ENCODE data around the gene HIRA.

Gene HIRA

DNA sequence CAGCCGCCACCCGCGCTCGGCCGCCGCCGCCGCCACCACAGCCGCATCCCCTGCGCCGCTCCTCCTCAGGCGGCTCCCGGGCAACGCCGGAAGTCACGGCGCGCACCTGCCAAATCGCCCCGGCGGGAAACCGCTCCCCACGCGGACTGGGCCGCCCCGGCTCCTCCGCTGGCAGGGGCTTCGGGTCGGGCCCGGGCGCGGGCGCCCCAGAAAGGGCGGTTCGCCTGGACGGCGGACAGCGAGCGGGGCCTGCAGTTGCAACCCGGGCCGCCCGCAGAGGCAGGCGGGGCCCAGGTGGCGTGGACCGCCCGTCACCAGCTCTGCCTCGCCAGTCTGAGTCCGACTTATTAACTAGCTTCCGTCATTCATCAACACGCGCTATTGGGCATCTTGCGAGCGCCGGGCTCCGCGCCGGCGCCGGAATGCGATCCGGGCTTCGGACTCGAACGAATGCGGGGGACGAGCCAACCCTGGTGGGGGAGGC is at the start of gene HIRA:
TSS of gene HIRA (minus strand) at position 85 of the 484 bp plus-strand sequence. CDS start 257 bp downstream, outside the sequence.
- DNase-seq (ENCODE audit: low read depth): peak; percentile 82

DNA sequence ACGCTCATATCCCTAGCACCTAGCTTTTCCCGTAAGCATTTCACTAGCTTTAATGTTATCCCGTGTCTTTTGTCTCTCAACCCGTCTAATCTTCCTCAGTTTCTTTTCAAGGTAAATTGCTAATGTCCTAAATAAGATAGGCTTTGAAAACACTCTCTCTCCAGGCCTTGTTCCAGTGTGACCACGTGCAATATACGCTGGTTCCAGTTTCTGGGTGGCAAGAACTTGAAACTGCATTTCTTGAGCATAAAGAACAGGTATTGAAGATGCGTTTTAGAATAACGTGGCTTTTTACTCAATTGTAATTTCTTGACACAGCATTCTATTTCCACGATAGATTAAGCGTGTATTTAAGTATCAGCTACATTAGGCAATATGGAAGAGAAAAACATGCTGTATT is 49.3 kb upstream of the HIRA start:
- DNase-seq (ENCODE audit: low read depth): no peak

DNA sequence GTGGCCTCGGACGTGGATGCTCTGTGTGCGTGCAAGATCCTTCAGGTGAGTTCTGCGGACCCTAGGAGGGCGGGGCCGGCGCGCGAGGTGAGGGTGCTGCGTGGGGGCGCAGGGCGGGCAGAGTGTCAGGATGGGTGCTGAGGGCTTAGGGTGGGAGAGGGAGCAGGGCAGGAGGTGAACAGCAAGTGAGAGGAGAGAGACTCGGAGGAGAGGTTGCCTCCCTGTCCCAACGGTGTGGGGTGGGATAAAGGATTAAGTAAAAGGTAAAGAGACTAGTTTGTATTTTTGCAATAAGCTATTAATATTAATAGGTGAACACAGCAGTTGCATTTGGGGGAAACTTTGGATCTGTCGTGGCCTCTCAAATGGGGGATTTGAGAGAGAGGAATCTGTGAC is 48.6 kb upstream of the HIRA start:
- no peak for DNase-seq (ENCODE audit: low read depth)

GRCh38 chr22:19479355-19480172 is 48.0 kb upstream of the HIRA start, which contains the start of gene CDC45:
TSS of gene CDC45 (plus strand) at chr22:19479920. CDS start at chr22:19479969, 49 bp downstream.
- peak; percentile 99 for DNase-seq (ENCODE audit: low read depth)

DNA sequence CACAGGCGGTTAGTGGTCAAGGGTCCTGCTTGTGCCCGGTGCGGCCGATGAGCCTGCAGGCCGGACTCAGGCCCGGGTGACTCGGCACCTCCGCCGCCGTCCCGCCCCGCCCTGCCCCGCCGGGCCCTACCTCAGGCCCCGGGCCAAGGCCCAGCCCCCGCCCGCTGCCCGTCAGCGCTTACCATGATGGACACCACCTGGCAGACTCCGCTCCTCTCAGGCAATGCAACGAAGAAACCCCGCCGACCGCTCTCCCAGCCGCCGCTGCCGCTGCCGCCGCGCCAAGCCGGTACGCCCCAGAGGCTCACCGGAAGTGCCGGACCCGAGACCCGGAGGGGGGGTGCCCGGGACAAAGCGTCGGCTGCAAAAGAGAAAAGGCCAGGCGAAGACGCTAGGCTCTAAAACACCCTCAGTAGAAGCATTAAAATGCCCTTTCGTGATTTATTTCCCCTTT is 47.4 kb upstream of the HIRA start, which contains the start of gene UFD1:
TSS of gene UFD1 (minus strand) at position 293 of the 454 bp plus-strand sequence. CDS start at position 185, 108 bp downstream.
- DNase-seq (ENCODE audit: low read depth): peak; percentile 83

DNA sequence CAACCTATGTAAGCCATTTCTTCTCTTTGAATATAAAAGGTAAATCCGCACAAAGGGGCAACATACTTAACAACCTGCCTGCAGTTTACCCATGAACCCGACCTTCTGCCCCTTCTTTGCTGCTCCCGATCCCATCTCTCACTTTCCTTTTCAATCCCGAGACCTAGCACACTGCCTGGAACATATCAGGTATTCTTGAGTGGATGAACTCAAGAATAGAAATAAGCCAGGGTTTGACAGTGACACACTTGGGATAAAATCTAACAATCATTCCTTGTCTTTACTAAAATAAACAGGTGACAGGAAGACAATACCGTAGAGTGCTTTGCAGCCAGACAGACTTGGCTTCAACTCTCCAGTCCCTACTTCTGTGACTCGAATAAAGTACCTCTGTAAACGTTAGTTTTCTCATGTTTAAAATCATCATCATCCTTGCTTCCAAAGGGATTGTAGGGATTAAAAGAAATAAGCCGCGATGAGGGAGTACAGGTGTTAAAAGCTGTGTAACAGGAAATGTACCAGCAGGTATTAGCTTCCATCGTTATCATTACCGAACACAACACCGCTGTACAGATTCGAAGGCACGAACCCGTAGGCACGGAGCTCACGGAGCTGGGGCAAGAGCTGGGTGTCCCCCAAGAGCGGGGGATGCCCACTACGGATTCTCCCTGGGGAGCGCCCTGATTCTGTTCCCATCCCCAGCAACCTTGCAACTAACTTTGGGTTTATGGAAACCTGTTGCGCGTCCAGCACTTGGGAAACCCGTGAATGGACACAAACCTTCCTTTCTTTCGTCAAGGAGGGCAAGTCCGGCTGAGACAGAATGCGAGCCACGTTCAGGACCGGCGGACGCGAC is 46.7 kb upstream of the HIRA start:
- DNase-seq (ENCODE audit: low read depth): peak; percentile 16

GRCh38 chr22:19477321-19478044 is 46.0 kb upstream of the HIRA start:
- no peak for DNase-seq (ENCODE audit: low read depth)

DNA sequence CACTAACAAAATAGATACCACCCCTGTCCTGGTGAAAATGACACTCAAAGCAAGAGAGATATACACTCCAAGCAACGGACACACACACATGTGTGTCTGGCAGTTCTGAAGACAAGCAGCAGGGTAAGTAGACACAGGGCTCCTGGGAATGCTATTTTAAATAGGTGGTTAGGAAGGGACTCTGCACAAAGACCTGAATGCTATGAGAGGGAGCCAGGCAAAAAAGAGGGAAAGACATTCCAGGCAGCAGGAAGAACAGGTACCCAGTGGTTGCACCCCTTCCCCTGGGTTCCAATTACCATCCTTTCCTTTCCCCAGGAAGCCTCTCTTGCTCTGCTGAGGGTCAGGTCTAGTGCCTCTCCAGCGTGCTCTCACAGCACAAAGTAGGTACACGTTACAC is 44.5 kb upstream of the HIRA start:
- no peak for DNase-seq (ENCODE audit: low read depth)

DNA sequence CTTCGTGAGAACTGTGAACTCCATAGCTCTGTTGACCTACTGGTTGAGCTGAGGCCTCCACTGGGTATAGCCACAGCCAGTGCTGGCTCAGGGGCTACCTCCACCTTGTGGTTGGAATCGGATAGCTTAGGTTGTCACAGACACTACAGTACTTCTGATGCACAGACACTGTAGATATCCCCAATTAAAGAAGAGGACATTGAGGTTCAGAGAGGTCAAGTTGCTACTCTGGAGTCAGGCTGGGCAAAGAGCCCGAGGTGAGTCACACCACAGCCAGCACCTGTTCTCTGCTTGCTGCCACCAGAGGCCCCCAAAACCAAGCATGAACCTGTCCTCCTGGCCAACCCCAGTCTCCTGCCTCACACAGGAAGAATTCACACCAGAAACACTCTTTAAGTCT is 42.0 kb upstream of the HIRA start:
- DNase-seq (ENCODE audit: low read depth): peak; percentile 28

DNA sequence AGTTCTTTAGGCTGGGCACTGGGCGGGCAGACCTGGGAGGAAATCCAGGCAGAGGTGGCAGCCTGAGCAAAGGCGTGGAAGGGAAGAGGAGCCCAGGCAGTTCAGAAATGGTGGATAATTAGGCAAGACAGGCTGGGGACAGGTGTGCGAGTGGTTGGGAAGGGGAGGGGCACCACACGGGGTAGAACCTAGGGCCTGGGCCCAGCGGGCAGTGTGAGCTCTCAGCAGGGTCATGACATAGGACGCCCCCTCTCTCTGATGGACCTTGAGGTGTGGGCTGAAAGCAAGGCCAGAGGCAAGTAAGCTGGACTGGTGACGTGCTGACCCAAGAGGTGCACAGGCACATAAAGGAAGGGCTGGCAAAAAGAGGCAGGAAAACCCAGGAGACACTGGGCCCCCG is 40.7 kb upstream of the HIRA start:
- DNase-seq (ENCODE audit: low read depth): no peak

- DNase-seq (ENCODE audit: low read depth): no peak
Observed at GRCh38 chr22:19471572-19471971, 40.0 kb upstream of the HIRA start.

GRCh38 chr22:19470010-19470409 is 38.5 kb upstream of the HIRA start:
- no peak for DNase-seq (ENCODE audit: low read depth)

- DNase-seq (ENCODE audit: low read depth): no peak
Observed at GRCh38 chr22:19469421-19469820, 37.9 kb upstream of the HIRA start.

DNA sequence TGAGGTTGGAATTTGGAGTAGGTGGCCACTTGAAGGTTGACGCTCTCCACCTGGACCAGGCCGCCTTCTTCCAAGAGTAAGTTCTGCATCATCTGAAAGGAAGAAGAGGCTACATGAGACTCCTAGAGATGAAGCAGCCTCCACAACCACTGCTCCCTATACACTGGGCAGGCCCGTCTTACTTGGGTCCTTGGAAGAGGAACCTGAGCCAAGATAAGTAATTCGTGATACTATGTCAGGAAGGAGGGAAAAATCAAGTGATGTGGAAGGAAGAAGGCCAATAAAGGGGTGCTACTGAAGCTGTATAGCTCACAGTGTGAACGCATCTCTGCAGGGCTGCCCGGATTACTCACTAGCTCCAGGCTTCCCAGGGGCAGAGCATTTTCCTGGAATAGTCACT is 36.4 kb upstream of the HIRA start:
- DNase-seq (ENCODE audit: low read depth): no peak

DNA sequence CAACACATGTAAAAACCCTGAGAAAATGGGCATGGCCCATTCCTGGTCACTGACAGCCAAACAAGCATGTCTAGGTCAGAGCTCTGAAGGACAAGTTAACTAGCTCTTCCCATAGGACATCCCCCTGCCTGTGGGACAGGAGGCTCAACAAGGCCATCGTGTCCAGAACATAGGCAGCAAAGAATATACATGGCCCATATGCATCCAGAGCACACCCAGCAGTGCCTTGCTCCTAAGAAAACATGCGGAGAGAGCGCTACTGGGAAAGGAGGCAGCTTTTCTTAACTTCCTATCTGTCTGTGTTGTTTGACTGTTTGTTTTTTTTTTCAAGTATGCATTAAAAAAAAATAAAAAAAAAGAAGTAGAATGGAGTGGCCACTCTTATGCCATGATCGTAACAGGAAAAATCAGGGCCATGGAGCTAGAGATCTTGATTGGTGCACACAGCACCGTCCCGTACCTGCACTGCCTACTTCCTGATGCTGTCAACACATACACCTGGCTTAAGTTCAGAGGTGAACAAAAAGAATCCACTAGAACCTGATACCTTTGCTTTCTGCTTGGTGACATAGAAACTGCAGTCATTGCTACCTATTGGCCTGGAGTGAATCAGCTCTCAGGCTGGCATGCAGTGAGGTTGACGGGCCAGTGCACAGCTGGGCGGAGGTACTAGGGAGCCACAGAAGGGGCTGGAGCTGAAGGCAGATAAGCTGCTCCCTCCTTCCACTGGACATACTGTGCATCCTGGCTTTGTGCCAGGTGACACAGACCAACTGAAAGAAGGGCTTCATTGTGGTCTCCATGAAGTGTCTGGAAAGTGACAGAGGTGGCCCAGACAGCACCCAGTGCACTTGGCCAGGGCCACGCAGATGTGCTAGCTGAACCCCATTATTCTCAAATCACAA is 35.6 kb upstream of the HIRA start:
- no peak for DNase-seq (ENCODE audit: low read depth)

DNA sequence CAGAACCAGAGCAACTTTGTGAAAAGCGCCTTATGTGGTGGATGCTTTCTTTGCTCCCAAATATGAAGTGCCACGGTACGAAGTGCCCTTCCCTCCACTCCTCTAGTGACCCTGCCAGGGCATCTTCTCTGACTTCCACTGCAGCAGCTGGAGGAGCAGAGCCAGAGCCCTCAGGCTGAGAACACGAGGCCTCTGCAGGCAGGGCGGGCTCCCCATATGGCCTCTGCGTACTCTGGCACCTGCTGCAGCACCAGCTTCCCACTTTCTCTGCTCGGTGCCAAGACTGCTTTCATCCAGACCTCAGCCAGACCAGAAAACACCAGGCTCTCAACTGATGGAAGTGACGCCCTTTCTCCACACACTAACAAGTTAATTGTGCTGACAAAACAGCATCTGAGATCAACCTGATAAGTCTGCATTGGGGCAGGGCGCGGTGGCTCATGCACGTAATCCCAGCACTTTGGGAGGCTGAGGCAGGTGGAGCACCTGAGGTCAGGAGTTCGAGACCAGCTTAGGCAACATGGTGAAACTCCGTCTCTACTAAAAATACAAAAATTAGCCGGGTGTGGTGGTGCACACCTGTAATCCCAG is 34.7 kb upstream of the HIRA start:
- DNase-seq (ENCODE audit: low read depth): no peak

- no peak for DNase-seq (ENCODE audit: low read depth)
Observed at GRCh38 chr22:19464975-19465374, 33.4 kb upstream of the HIRA start.

GRCh38 chr22:19464546-19464945 is 33.0 kb upstream of the HIRA start:
- no peak for DNase-seq (ENCODE audit: low read depth)

DNA sequence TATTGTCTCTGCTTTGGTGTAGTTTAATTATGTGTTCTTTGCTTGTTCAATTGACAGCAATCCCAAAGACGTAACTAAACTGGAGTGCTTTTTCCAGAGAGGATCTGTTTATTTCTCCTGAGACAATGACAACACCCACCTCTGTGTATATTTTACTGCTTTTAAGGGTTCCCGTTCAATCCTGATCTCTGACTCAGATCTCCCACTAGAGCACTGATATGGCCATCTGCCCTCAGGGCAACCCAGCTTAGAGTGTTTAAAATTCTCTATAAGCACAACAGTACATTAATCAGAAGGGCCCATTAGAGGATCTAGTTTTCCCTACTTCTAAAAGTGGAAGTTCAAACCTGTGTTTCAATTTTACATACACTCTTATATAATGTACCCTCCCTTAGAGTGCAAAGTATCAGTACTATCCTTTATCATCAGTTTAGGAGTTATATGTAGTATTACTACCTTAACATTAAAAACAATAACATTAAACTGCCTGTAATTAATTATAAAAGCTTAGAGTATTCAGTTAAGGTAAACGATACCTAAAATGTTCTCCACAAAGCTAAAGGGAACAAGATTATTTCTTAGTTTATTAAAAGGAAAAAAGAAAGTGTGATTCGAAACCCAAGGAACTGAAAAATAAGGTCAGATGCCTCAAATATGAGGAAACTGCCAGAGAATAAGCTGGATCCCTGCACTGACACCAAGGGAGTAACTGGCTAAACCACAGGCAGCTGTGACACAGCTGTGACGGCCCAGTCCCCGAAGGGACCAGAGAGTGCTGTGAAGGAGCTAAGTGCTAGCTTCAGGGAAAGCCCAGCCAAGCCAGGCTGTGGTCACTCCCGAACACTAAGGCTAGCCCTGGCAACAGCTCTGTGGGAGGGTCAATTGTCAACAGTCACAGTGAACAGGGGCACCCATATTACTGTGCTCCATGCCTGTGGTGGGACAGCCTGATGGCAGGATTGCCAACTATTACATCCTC is 32.2 kb upstream of the HIRA start:
- DNase-seq (ENCODE audit: low read depth): peak; percentile 83
